ENCODE data around the gene SHISAL1. TPM values are rescaled to one million over a fixed set of nuclear protein-coding genes. Genes with fewer than 3 reads are reported as not detected.

SHISAL1 gene
- total RNA-seq, 1 experiment from 2014 or later = 2.9 TPM

DNA sequence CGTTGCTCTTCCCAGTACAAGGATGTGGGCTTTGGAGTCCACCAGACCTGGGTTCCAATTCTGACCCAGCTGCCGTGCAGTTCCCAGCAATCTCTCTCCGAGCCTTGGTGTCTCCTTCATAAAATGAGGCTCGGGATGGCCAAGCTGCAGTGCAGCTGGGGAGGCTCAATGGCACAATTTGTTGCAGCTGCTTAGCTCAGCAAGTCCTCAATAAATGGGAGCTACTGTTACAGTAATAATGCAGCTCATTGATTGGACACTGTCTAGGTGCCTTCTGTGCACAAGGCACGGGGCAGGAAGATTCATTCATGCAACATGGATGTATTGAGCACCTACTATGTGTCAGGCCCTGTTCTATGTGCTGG is 37.1 kb downstream of the SHISAL1 start:
- no peaks in the 10 kb centered on the region for H3K23me2 ChIP-seq (ENCODE audit: insufficient read length, low read depth, low read length, poor library complexity, severe bottlenecking)
- no peak overlapping the region for H2AFZ ChIP-seq (ENCODE audit: low read length)
- H2BK120ac ChIP-seq (ENCODE audit: low read depth, low read length, poor library complexity, severe bottlenecking) = no peak overlapping the region
- 0 out of 2 replicates have a peak, but pooled peaks cover 2% of the 10 kb centered on the region for H3K4me1 ChIP-seq (ENCODE audit: insufficient read depth, low read length)
- Mint-ChIP-seq H3K9me3 (no peaks in the 10 kb centered on the region), H3K4me1 (peaks cover 36 to 47% of the 10 kb centered on the region in 2 experiments), H3K36me3 (ENCODE audit: insufficient read depth in 1 of 3, low read depth in 3 of 3) (no peaks in the 10 kb centered on the region), H3K4me3 (no peak overlapping the region), H3K27me3 (ENCODE audit: low read depth) (peaks cover 7% of the 10 kb centered on the region; the same call in 1 of the 2 replicates), H3K27ac (peak overlapping the region in 1 of 3 experiments; percentile 33; a peak in 3 of 7 replicates)
- no peak overlapping the region for H3K23ac ChIP-seq (ENCODE audit: insufficient read length, low read depth, low read length)
- no peak overlapping the region for H2AK5ac ChIP-seq (ENCODE audit: insufficient read length, low read length)
- no peak overlapping the region for H3K14ac ChIP-seq (ENCODE audit: insufficient read depth, low read length)
- TF ChIP-seq, protein P1, sequence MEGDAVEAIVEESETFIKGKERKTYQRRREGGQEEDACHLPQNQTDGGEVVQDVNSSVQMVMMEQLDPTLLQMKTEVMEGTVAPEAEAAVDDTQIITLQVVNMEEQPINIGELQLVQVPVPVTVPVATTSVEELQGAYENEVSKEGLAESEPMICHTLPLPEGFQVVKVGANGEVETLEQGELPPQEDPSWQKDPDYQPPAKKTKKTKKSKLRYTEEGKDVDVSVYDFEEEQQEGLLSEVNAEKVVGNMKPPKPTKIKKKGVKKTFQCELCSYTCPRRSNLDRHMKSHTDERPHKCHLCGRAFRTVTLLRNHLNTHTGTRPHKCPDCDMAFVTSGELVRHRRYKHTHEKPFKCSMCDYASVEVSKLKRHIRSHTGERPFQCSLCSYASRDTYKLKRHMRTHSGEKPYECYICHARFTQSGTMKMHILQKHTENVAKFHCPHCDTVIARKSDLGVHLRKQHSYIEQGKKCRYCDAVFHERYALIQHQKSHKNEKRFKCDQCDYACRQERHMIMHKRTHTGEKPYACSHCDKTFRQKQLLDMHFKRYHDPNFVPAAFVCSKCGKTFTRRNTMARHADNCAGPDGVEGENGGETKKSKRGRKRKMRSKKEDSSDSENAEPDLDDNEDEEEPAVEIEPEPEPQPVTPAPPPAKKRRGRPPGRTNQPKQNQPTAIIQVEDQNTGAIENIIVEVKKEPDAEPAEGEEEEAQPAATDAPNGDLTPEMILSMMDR (conservative IDR thresholded peaks at IDR 0.05) = no peak
- no peak overlapping the region for H3K9ac ChIP-seq (ENCODE audit: extremely low read depth, insufficient read length, low read length)
- H3K4ac ChIP-seq (ENCODE audit: low read depth, low read length) = no peak overlapping the region
- WGBS (ENCODE audit: extremely low coverage, insufficient read length, low lambda C conversion rate) = no CpG with 5 or more reads among the region's 5 CpGs
- no peak overlapping the region for H4K8ac ChIP-seq (replicated peaks; ENCODE audit: insufficient read length, low read depth, low read length)
- no peaks in the 10 kb centered on the region for H3K9me3 ChIP-seq (ENCODE audit: control insufficient read depth, low read depth, low read length)
- H3K4me2 ChIP-seq (ENCODE audit: insufficient read depth, insufficient read length, low read length) = no peak overlapping the region
- H2BK5ac ChIP-seq (ENCODE audit: insufficient read length, low read length) = no peak overlapping the region
- no peak overlapping the region for H3K18ac ChIP-seq (ENCODE audit: insufficient read length, low read depth, low read length)
- DNase-seq = no peak
- no peak overlapping the region for H3K27ac ChIP-seq (ENCODE audit: insufficient read length, low read depth, low read length)
- no peak overlapping the region for H4K5ac ChIP-seq (ENCODE audit: insufficient read length, low read depth, low read length)
- H3K79me2 ChIP-seq (ENCODE audit: insufficient read depth, low read length) = no peaks in the 10 kb centered on the region
- no peaks in the 10 kb centered on the region for H3K79me1 ChIP-seq (ENCODE audit: insufficient read depth, low read depth, low read length, poor library complexity, severe bottlenecking)
- no peak overlapping the region for H4K91ac ChIP-seq (ENCODE audit: insufficient read length, low read depth, low read length)
- no peak overlapping the region for H3T11ph ChIP-seq (ENCODE audit: low read length)
- H3K27me3 ChIP-seq (ENCODE audit: insufficient read depth, low read length) = no peaks in the 10 kb centered on the region
- H4K20me1 ChIP-seq (ENCODE audit: control insufficient read depth, insufficient read depth, insufficient read length) = no peaks in the 10 kb centered on the region
- H3K56ac ChIP-seq (ENCODE audit: insufficient read length, low read depth, low read length) = no peak overlapping the region
- H2BK20ac ChIP-seq (ENCODE audit: low read depth, low read length, poor library complexity, severe bottlenecking) = no peak overlapping the region
- H2BK12ac ChIP-seq (ENCODE audit: insufficient read length, low read depth, low read length) = no peak overlapping the region
- no peak overlapping the region for H2BK15ac ChIP-seq (ENCODE audit: low read depth, low read length)
